K562 (cell line): ENCODE results near the gene CYP4F12. TPM values are rescaled to one million over a fixed set of nuclear protein-coding genes. Genes with fewer than 3 reads are reported as not detected.

Experiments
- EHMT2 ChIP-seq: fragments of 450-650 bp; IDR thresholded peaks from 2 replicates; pipeline ENCODE4 v1.6.1; 2018; ENCODE audit warnings: antibody characterized with exemption
- GABPA ChIP-seq: fragments of 200-800 bp; sonication (Bioruptor generic); conservative IDR thresholded peaks from 2 replicates; pipeline ENCODE4 v1.6.1; 2016; ENCODE audit warnings: low read depth, missing genetic modification characterization, missing compliant biosample characterization
- HEY1 ChIP-seq: fragments of 250-450 bp; sonication (Bioruptor Pico); IDR thresholded peaks from 2 replicates; pipeline ENCODE4 v1.5.0; 2020; ENCODE audit warnings: mild to moderate bottlenecking, moderate library complexity, borderline replicate concordance
- NRF1 ChIP-seq, 2 experiments: fragments of 450-650 bp; IDR thresholded peaks in 1 of 2; conservative IDR thresholded peaks in 1 of 2; 2 replicates each; pipeline ENCODE4 v1.6.1; 2014; ENCODE audit warnings: mild to moderate bottlenecking in 2 of 2
- POLR2G ChIP-seq: fragments of 200-400 bp; formaldehyde crosslinking; IDR thresholded peaks from 2 replicates; pipeline ENCODE4 v1.6.1; 2017; ENCODE audit warnings: low read depth, mild to moderate bottlenecking, antibody characterized with exemption, low read length, moderate library complexity
- THRAP3 ChIP-seq: fragments of 450-650 bp; IDR thresholded peaks from 2 replicates; pipeline ENCODE4 v1.6.1; 2016; ENCODE audit warnings: mild to moderate bottlenecking, inconsistent platforms, borderline replicate concordance
- ZBTB40 ChIP-seq, 2 experiments: fragments of 450-650 bp in 1 of 2; sonication (generic) in 1 of 2; formaldehyde crosslinking in 1 of 2; IDR thresholded peaks; 2 replicates each; pipeline versions ENCODE4 v1.7.1 to v1.9.0; 2016 to 2022; ENCODE audit warnings: inconsistent platforms in 1 of 2, mild to moderate bottlenecking in 1 of 2, missing genetic modification reagents in 1 of 2
- polyA plus RNA-seq, 8 experiments: library from polyadenylated mRNA; depleted of rRNA in 4 of 8; stranded (reverse) in 5 of 8; unstranded in 3 of 8; fragments of >200 nt; fragmentation: Nextera tagmentation in 2 of 8; fragmentation: Illumina TruSeq in 1 of 8; extraction: Ambion mirVana in 2 of 8; extraction: Trizol in 1 of 8; gene quantifications; 2 replicates each; pipeline versions ENCODE4 v1.2.1 to v1.2.3, GENCODE V29; 2011 to 2014; ENCODE audit warnings: inconsistent platforms in 1 of 8, missing spikeins in 1 of 8
- total RNA-seq, 7 experiments: library from RNA; depleted of rRNA in 6 of 7; stranded (reverse); fragments of >200 nt in 6 of 7; fragmentation: Illumina TruSeq in 2 of 7; extraction: Trizol in 2 of 7; gene quantifications; 2 replicates each; pipeline versions ENCODE4 v1.2.1 to v1.2.3, GENCODE V29; 2011 to 2021; ENCODE audit warnings: low replicate concordance in 1 of 7

CYP4F12 gene
- total and polyA plus RNA-seq, 9 of the 15 experiments (the other 6 are each of a cell fraction or from before 2014, with no cell fraction given) = not detected

GRCh38 chr19:15696654-15697194 is 23.8 kb downstream of the CYP4F12 start (continued):
- TF ChIP-seq ZBTB40 (IDR thresholded peaks at IDR 0.05) (peak; percentile 70), ZBTB40 (CRISPR knock-in tag; IDR thresholded peaks at IDR 0.05) (no peak), NRF1 (conservative IDR thresholded peaks at IDR 0.05 in 1 of 2, IDR thresholded peaks at IDR 0.05 in 1 of 2) (peak; percentile 66 to 76), HEY1 (no peak), THRAP3 (no peak), POLR2G (peak; percentile 30; the same call in 1 of the 2 replicates), EHMT2 (peak; percentile 53; the same call in 1 of the 2 replicates), GABPA (tag) (peak; percentile 64)
